Ovary (tissue), 9 donors: ENCODE measurements around the gene PBXIP1. TPM values are rescaled to one million over a fixed set of nuclear protein-coding genes. Genes with fewer than 3 reads are reported as not detected.

Source experiments
- DNase-seq, 5 donors: peaks; one replicate each; pipeline ENCODE4 v3.0.0-alpha.2; 2019 to 2020
- H3K27ac ChIP-seq, 2 donors: fragments of 200-600 bp; one replicate each; pipeline versions ENCODE4 v1.5.1 to v1.8.0; 2019 to 2022
- H3K27me3 ChIP-seq: fragments of 200-600 bp; one replicate; pipeline ENCODE4 v1.8.0; 2022
- H3K36me3 ChIP-seq: fragments of 200-600 bp; sonication (generic); one replicate; pipeline ENCODE4 v1.5.1; 2019
- H3K4me1 ChIP-seq: one replicate; pipeline ENCODE4 v1.8.1; 2013; ENCODE audit warnings: mild to moderate bottlenecking, moderate library complexity; ENCODE audit not compliant: insufficient read depth
- H3K4me3 ChIP-seq: fragments of 200-600 bp; sonication (generic); one replicate; pipeline ENCODE4 v1.5.1; 2017
- H3K9me3 ChIP-seq, 2 donors: fragments of 200-600 bp in 1 of 2; sonication (generic) in 1 of 2; one replicate each; pipeline versions ENCODE4 v1.5.1 to v1.8.1; 2013 to 2019; ENCODE audit warnings: mild to moderate bottlenecking in 1 of 2, moderate library complexity in 1 of 2
- EP300 ChIP-seq: sonication (generic); formaldehyde crosslinking; IDR thresholded peaks from one replicate; pipeline ENCODE4 v1.6.1; 2017; ENCODE audit warnings: antibody characterized with exemption
- POLR2A ChIP-seq: fragments of 450-650 bp; IDR thresholded peaks from one replicate; pipeline ENCODE4 v1.6.1; 2017; ENCODE audit warnings: antibody characterized with exemption, mild to moderate bottlenecking, moderate library complexity
- WGBS, 3 donors: extraction: QIAGEN DNeasy Blood & Tissue Kit in 1 of 3; methylation state at CpG; one replicate each; pipeline versions ENCODE4 v1.1.5 to v1.1.7; 2013 to 2017; 5-methylcytosine and 5-hydroxymethylcytosine counted together
- intact Hi-C, 4 donors: fragments of 100-400 bp; cut with DNase I; formaldehyde crosslinking; loops; one replicate each; pipeline versions ENCODE4 v1.11.0 to v1.15.1; 2022 to 2023
- polyA plus RNA-seq, 2 donors: library from polyadenylated mRNA; stranded (reverse); fragments of 200-250 nt in 1 of 2; fragments of 350-450 nt in 1 of 2; fragmentation: Illumina TruSeq in 1 of 2; extraction: RNeasy Lipid Tissue Mini Kit (QIAGEN cat#74804) in 1 of 2; gene quantifications; one replicate each; pipeline ENCODE4 v1.2.3, GENCODE V29; 2013 to 2014
- total RNA-seq, 7 donors: library from RNA; depleted of rRNA in 2 of 7; stranded (reverse); fragments of >200 nt in 2 of 7; fragmentation: NEBNext Ultra II Directional in 3 of 7; extraction: Animal tissue kit (Norgen Biotek cat#: 25700) in 3 of 7; gene quantifications; one replicate each; pipeline versions ENCODE4 v1.1.0 to v1.2.4, GENCODE V29; 2016 to 2023
- TF ChIP-seq, protein P1 (sequence below), 3 donors: fragments of 450-650 bp in 2 of 3; fragments of 200-600 bp in 1 of 3; IDR thresholded peaks; one replicate each; pipeline versions ENCODE4 v1.5.1 to v1.8.0; 2016 to 2022; ENCODE audit warnings: antibody characterized with exemption in 3 of 3, mild to moderate bottlenecking in 1 of 3
- donor health status: DM: no; HTN: no; CAD: no; lungs with moderate emphysema.
- donor health status: DM: no; HTN: no; CAD: no.
- donor health status: Bipolar disorder and iron deficiency.
- donor health status: DM: yes; HTN: yes; CAD: no.
- donor health status: DM: no; HTN: no; CAD: no.
- donor health status: DM: yes; HTN: yes; CAD: no.

The PBXIP1 gene
- total and polyA plus RNA-seq, 9 donors: 78.7 to 170 (median 120) TPM

DNA sequence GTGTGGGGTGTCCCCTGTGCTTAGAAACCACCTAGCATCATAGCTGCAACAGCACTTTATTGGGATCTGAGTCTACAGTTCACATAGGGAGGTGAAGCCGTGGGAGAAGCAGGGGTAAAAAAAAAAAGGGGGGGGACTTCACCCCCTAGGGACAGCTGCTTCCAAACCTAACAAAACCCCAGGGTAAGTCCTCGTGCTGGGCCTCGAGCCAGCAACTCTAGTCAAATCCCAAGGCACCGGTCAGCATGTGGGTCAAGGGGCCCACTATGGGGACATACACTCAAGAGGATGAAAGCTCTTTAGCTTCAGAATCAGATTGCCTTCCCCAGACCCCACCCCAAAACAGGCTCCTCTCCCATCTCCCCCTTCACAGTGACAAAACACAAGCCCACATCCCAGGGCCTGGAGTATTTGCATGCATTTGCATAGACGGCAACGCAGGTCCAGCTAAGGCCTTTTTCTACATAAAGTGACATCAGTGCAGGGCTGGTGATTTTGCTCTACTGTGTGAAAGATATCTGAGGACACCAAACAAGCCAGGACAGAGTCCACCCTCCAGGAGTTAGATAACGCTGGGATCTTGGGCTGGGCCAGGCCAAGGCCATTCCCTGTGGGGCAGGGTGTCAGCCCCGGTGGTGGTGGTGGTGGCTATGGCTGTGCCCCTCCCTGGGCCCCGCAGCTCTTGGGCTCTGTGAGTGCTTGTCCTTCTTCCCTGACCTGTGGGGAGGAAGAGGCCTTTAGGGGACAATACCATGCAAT lies 11.3 kb downstream of the PBXIP1 start:
- peaks cover 18% of the 10 kb centered on the region for H3K4me1 ChIP-seq
- WGBS, 3 donors: 32 to 41% (median 39%) methylated on average over 9 of the region's 9 CpGs
- H3K27me3 ChIP-seq: no peaks in the 10 kb centered on the region
- H3K9me3 ChIP-seq: no peaks in the 10 kb centered on the region
- intact Hi-C loops: no loop called here
- no peaks in the 10 kb centered on the region for H3K36me3 ChIP-seq
- no peak overlapping the region for H3K27ac ChIP-seq
- TF ChIP-seq EP300 (no peak), POLR2A (no peak)
- TF ChIP-seq, protein P1, sequence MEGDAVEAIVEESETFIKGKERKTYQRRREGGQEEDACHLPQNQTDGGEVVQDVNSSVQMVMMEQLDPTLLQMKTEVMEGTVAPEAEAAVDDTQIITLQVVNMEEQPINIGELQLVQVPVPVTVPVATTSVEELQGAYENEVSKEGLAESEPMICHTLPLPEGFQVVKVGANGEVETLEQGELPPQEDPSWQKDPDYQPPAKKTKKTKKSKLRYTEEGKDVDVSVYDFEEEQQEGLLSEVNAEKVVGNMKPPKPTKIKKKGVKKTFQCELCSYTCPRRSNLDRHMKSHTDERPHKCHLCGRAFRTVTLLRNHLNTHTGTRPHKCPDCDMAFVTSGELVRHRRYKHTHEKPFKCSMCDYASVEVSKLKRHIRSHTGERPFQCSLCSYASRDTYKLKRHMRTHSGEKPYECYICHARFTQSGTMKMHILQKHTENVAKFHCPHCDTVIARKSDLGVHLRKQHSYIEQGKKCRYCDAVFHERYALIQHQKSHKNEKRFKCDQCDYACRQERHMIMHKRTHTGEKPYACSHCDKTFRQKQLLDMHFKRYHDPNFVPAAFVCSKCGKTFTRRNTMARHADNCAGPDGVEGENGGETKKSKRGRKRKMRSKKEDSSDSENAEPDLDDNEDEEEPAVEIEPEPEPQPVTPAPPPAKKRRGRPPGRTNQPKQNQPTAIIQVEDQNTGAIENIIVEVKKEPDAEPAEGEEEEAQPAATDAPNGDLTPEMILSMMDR (IDR thresholded peaks at IDR 0.05): no peak
- no peak overlapping the region for H3K4me3 ChIP-seq
- peak in 2 of 5 donors; percentile 30 to 43 for DNase-seq

DNA sequence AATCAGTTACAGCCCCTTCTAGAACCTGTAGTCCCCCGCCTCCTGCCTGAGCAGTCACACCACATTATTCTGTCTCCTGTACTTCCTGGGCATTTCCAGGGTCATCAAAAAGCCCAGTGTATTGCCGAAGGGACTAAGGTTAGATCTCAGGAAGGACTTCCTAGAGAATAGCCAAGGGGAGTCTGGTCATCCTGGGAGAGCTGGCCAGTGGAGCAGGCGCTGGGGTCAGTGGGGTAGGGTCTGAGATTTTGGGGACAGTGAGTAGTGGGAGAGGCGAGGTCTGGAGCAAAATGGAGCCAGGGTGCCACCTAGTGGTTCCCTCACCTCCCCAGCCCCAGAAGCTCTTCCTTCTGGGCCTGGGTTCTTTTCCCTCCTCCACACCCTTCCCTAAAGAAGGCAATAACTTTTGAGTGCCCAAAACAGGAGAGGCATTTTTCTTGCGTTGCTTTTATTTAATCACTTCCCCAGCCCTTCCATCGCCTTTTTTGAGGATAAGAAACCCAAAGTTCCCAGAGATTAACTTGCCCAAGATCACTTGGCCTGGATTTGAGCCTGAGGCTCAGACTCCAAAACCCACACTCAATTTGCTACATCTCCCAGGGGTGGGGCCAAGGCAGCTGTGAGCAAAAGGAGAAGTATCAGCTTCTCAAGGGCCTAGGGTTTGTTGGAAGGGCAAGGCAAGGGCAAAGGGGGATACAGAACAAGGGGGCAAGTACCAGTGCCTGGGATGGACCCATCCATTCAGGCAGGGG lies 12.1 kb downstream of the PBXIP1 start:
- Histone ChIP-seq H3K9me3 (no peaks in the 10 kb centered on the region), H3K4me3 (no peak overlapping the region), H3K27ac (peak overlapping the region in 1 of 2 donors; percentile 31), H3K27me3 (no peaks in the 10 kb centered on the region), H3K4me1 (peaks cover 18% of the 10 kb centered on the region), H3K36me3 (no peaks in the 10 kb centered on the region)
- DNase-seq: peak in 1 of 5 donors; percentile 39
- intact Hi-C loops: no loop called here
- TF ChIP-seq POLR2A (no peak), EP300 (no peak)
- TF ChIP-seq, protein P1 (IDR thresholded peaks at IDR 0.05): peak in 1 of 3 donors; percentile 19
- 46 to 56% (median 53%) methylated on average over 6 of the region's 6 CpGs for WGBS, 3 donors

DNA sequence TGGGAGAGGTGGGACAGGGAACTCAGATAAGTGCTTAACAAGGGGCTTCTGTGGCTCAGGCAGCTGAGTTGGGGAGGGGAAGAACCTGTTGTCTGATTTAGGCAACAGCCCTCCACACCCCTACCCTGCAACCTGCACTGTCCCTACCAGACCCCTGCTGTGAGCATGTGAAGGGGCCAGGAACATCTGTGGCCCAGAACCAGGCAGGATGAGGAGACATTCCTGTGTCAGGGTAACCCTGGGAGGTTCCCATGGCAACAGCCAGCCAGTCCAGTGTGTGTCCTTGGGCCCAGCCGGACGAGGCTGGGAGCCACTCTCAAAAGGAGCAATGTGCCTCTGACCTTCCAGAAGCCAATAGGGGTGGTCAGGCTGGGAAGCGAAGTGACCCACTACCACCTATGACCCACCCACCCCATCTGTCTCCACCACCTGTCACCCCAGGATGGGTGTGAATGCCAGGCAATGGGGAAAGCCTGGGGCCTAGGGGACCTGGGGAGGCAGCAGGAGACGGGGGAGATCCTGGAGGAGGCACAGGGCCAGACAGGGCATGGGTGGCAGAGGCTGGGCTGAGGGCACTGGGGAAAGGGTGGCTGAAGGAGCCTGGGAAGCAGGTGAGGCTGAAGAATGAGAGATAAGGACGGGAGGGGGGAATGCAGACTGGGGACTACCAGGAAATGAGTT lies 14.4 kb downstream of the PBXIP1 start:
- no peaks in the 10 kb centered on the region for H3K27me3 ChIP-seq
- WGBS, 3 donors: 14 to 41% (median 24%) methylated on average over 5 of the region's 5 CpGs
- H3K9me3 ChIP-seq: no peaks in the 10 kb centered on the region
- TF ChIP-seq EP300 (no peak), POLR2A (no peak)
- TF ChIP-seq, protein P1 (IDR thresholded peaks at IDR 0.05): no peak
- peak overlapping the region; percentile 19 to 77 for H3K27ac ChIP-seq
- no peak overlapping the region for H3K4me3 ChIP-seq
- H3K36me3 ChIP-seq: no peaks in the 10 kb centered on the region
- intact Hi-C loops: no loop called here
- DNase-seq: peak; percentile 84 to 88 (median 88)
- H3K4me1 ChIP-seq: peaks cover 19% of the 10 kb centered on the region

DNA sequence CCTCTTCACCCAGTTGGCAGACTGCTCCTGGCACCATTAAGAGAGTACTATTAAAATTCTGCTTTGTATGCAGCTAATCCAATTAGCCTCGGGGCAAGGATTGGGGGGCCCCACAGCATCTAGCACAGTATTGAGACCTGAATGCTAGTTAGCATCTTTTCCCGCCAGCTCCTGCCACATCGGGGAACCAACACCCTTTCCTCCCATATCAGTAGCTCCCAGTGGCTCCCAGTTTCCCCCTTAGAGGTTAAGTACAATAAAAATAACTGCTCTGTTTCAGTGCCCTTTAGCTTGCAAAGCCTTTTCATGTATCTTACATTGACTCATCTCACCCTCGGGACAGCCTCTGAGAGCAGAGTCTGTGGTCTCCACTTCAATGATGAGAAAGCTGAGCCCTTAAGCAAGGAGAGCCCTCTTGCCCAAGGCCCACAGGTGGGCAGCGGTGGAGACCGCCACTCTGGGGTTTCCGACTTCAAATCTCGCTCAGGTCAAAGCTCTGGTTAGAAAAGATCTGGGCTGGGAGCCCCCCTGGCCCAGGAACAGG lies 15.2 kb downstream of the PBXIP1 start:
- Histone ChIP-seq H3K4me1 (peaks cover 22% of the 10 kb centered on the region), H3K4me3 (no peak overlapping the region), H3K36me3 (no peaks in the 10 kb centered on the region), H3K27me3 (no peaks in the 10 kb centered on the region), H3K27ac (peak overlapping the region in 1 of 2 donors; percentile 77), H3K9me3 (no peaks in the 10 kb centered on the region)
- TF ChIP-seq, protein P1 (IDR thresholded peaks at IDR 0.05): no peak
- TF ChIP-seq POLR2A (no peak), EP300 (no peak)
- DNase-seq: peak in 1 of 5 donors; percentile 23
- intact Hi-C loops: no loop called here
- WGBS, 3 donors: 66 to 74% (median 69%) methylated on average over 8 of the region's 8 CpGs
